Activated CD8-positive, alpha-beta T cell treated with anti-CD3 and anti-CD28 coated beads, Interleukin-2, amount 10 ng/mL, durations not matched to agents 7 days and 5 days (primary cell): ENCODE data around the gene DNPH1. TPM values are rescaled to one million over a fixed set of nuclear protein-coding genes. Genes with fewer than 3 reads are reported as not detected.

Experiments used
- ATAC-seq: fragments of 150-1000 bp; cut with Tn5 transposase; one replicate; pipeline ENCODE4 v1.10.0; 2021; ENCODE audit warnings: moderate library complexity
- CTCF ChIA-PET: fragments of 350-600 bp; sonication (Branson Sonifier 250); formaldehyde crosslinking; loops from one replicate; lab custom pipeline; 2021; ENCODE audit warnings: antibody characterized with exemption; lab: Charles Lee
- POLR2A ChIA-PET: fragments of 350-600 bp; sonication (Branson Sonifier 250); formaldehyde crosslinking; loops from one replicate; lab custom pipeline; 2021; ENCODE audit warnings: antibody characterized with exemption; lab: Charles Lee
- DNase-seq: peaks from one replicate; pipeline ENCODE4 v3.0.0-alpha.2; 2020
- H3K27ac Mint-ChIP-seq: one replicate; pipeline ENCODE4 v1.8.0; 2021; ENCODE audit warnings: mild to moderate bottlenecking, mixed read lengths
- H3K27me3 Mint-ChIP-seq: one replicate; pipeline ENCODE4 v1.8.0; 2021; ENCODE audit warnings: low read depth, mixed read lengths
- H3K36me3 Mint-ChIP-seq: one replicate; pipeline ENCODE4 v1.8.0; 2021; ENCODE audit warnings: low read depth, mixed read lengths
- H3K4me1 Mint-ChIP-seq: one replicate; pipeline ENCODE4 v1.8.0; 2021; ENCODE audit warnings: low read depth, mixed read lengths
- H3K4me3 Mint-ChIP-seq: one replicate; pipeline ENCODE4 v1.8.0; 2021; ENCODE audit warnings: mild to moderate bottlenecking, mixed read lengths
- H3K9me3 Mint-ChIP-seq: one replicate; pipeline ENCODE4 v1.8.0; 2022; ENCODE audit warnings: mixed read lengths; ENCODE audit not compliant: insufficient read depth
- total RNA-seq, 2 experiments: library from RNA; stranded (reverse); gene quantifications; one replicate each; pipeline ENCODE4 v1.2.3, GENCODE V29; 2021

DNPH1 gene
- total RNA-seq, 2 experiments from 2014 or later = 42.5 to 47.2 TPM

DNA sequence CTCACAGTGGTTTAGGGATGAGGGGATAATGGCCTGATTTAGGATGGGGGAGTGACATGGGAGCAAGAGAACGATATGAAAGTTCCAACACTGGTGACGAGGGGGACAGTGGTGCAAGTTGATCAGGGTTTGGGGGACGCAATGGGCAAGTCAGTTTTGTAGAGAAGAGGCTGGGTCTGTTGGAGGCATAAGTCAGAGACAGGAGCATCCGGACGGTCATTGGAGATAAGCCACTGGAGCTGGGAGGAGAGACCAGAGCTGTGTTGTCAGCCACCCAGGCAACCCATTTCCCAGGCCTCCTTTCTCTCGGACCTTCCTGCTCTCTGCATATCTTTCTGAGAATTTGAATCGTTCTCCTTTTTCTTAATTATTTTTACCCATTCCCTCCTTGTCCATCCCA, 9.5 kb downstream of the DNPH1 start:
- POLR2A ChIA-PET = interaction anchor here (1.4 kb wide), 1 partner anchor 11 kb away, joined by 4 read pairs; no protein-coding TSS in a partner anchor

GRCh38 chr6:43219119-43219518, 10.2 kb downstream of the DNPH1 start:
- Mint-ChIP-seq H3K4me1 (peaks cover 11% of the 10 kb centered on the region), H3K4me3 (no peak overlapping the region), H3K27me3 (no peaks in the 10 kb centered on the region), H3K9me3 (no peaks in the 10 kb centered on the region), H3K27ac (no peak overlapping the region), H3K36me3 (peaks cover 20% of the 10 kb centered on the region)
- DNase-seq (no peak), ATAC-seq (no peak)
- CTCF ChIA-PET = no interaction called here
- POLR2A ChIA-PET = interaction anchor here (1.1 to 1.4 kb wide), 2 partner anchors 11 to 20 kb away, joined by 3 to 4 read pairs; no protein-coding TSS in a partner anchor

More for the DNA sequence above, 9.5 kb downstream of the DNPH1 start:
- H3K9me3 Mint-ChIP-seq = no peaks in the 10 kb centered on the region
- no peak for DNase-seq
- H3K27ac Mint-ChIP-seq = no peak overlapping the region
- no peak overlapping the region for H3K4me3 Mint-ChIP-seq
- peaks cover 25% of the 10 kb centered on the region for H3K36me3 Mint-ChIP-seq
- CTCF ChIA-PET = interaction anchor here (1.0 kb wide), 1 partner anchor 38 kb away, joined by 3 read pairs; the partner anchor contains the start of gene CUL9
- no peaks in the 10 kb centered on the region for H3K27me3 Mint-ChIP-seq
- no peak for ATAC-seq
- H3K4me1 Mint-ChIP-seq = peaks cover 18% of the 10 kb centered on the region

- H3K27me3 Mint-ChIP-seq = no peaks in the 10 kb centered on the region
- CTCF ChIA-PET = interaction anchor here (0.8 to 2.5 kb wide), 3 partner anchors 12 to 75 kb away, joined by 3 to 7 read pairs (median 3); partner anchors contain the start of gene DNPH1
- H3K4me1 Mint-ChIP-seq = peaks cover 3% of the 10 kb centered on the region
- H3K36me3 Mint-ChIP-seq = peaks cover 16% of the 10 kb centered on the region
- H3K4me3 Mint-ChIP-seq = no peak overlapping the region
- POLR2A ChIA-PET = interaction anchor here (1.3 kb wide), 1 partner anchor 12 kb away, joined by 3 read pairs; the partner anchor contains the start of gene DNPH1
- H3K9me3 Mint-ChIP-seq = no peaks in the 10 kb centered on the region
- no peak for ATAC-seq
- DNase-seq = no peak
- no peak overlapping the region for H3K27ac Mint-ChIP-seq
Observed at GRCh38 chr6:43217351-43217750, 11.9 kb downstream of the DNPH1 start.

- Mint-ChIP-seq H3K9me3 (no peaks in the 10 kb centered on the region), H3K4me1 (no peaks in the 10 kb centered on the region), H3K36me3 (peaks cover 13% of the 10 kb centered on the region), H3K4me3 (no peak overlapping the region), H3K27ac (no peak overlapping the region), H3K27me3 (no peaks in the 10 kb centered on the region)
- CTCF ChIA-PET = interaction anchor here (2.5 kb wide), 1 partner anchor 13 kb away, joined by 7 read pairs; the partner anchor contains the start of gene DNPH1
- DNase-seq (no peak), ATAC-seq (no peak)
- POLR2A ChIA-PET = interaction anchor here (1.3 kb wide), 1 partner anchor 14 kb away, joined by 3 read pairs; no protein-coding TSS in a partner anchor
Observed at GRCh38 chr6:43216200-43216599, 13.1 kb downstream of the DNPH1 start.

GRCh38 chr6:43215066-43215465, 14.2 kb downstream of the DNPH1 start:
- POLR2A ChIA-PET = interaction anchor here (0.9 kb wide), 1 partner anchor 14 kb away, joined by 4 read pairs; no protein-coding TSS in a partner anchor
- no peak overlapping the region for H3K27ac Mint-ChIP-seq
- no peaks in the 10 kb centered on the region for H3K4me1 Mint-ChIP-seq
- no peaks in the 10 kb centered on the region for H3K9me3 Mint-ChIP-seq
- no peak for ATAC-seq
- no peaks in the 10 kb centered on the region for H3K27me3 Mint-ChIP-seq
- no peak overlapping the region for H3K4me3 Mint-ChIP-seq
- DNase-seq = no peak
- CTCF ChIA-PET = interaction anchor here (1.2 kb wide), 1 partner anchor 14 kb away, joined by 3 read pairs; the partner anchor contains the start of gene DNPH1
- H3K36me3 Mint-ChIP-seq = peaks cover 13% of the 10 kb centered on the region

- no peaks in the 10 kb centered on the region for H3K27me3 Mint-ChIP-seq
- ChIA-PET POLR2A (interaction anchor here (0.8 to 1.4 kb wide), 2 partner anchors 11 to 24 kb away, joined by 4 to 5 read pairs; no protein-coding TSS in a partner anchor), CTCF (interaction anchor here (1.0 to 1.2 kb wide), 2 partner anchors 16 to 294 kb away, joined by 4 to 6 read pairs; partner anchors contain the start of gene DNPH1)
- H3K4me3 Mint-ChIP-seq = no peak overlapping the region
- DNase-seq = no peak
- H3K36me3 Mint-ChIP-seq = peaks cover 8% of the 10 kb centered on the region
- ATAC-seq = no peak
- H3K9me3 Mint-ChIP-seq = no peaks in the 10 kb centered on the region
- no peak overlapping the region for H3K27ac Mint-ChIP-seq
- no peaks in the 10 kb centered on the region for H3K4me1 Mint-ChIP-seq
Observed at GRCh38 chr6:43213431-43213830, 15.8 kb downstream of the DNPH1 start.

- ChIA-PET CTCF (interaction anchor here (1.1 to 1.2 kb wide), 2 partner anchors 17 to 186 kb away, joined by 3 to 6 read pairs; partner anchors contain the start of gene DNPH1), POLR2A (interaction anchor here (1.4 kb wide), 1 partner anchor 12 kb away, joined by 5 read pairs; no protein-coding TSS in a partner anchor)
- Mint-ChIP-seq H3K27me3 (no peaks in the 10 kb centered on the region), H3K27ac (no peak overlapping the region), H3K9me3 (no peaks in the 10 kb centered on the region), H3K4me1 (no peaks in the 10 kb centered on the region), H3K4me3 (no peak overlapping the region), H3K36me3 (peaks cover 7% of the 10 kb centered on the region)
- DNase-seq = no peak
- no peak for ATAC-seq
Observed at GRCh38 chr6:43211955-43212354, 17.3 kb downstream of the DNPH1 start.

GRCh38 chr6:43207286-43207685, 22.0 kb downstream of the DNPH1 start:
- ATAC-seq = no peak
- Mint-ChIP-seq H3K36me3 (peaks cover 21% of the 10 kb centered on the region), H3K27me3 (no peaks in the 10 kb centered on the region), H3K9me3 (no peaks in the 10 kb centered on the region), H3K4me3 (no peak overlapping the region), H3K4me1 (no peaks in the 10 kb centered on the region), H3K27ac (no peak overlapping the region)
- no peak for DNase-seq
- CTCF ChIA-PET = no interaction called here
- POLR2A ChIA-PET = no interaction called here

DNA sequence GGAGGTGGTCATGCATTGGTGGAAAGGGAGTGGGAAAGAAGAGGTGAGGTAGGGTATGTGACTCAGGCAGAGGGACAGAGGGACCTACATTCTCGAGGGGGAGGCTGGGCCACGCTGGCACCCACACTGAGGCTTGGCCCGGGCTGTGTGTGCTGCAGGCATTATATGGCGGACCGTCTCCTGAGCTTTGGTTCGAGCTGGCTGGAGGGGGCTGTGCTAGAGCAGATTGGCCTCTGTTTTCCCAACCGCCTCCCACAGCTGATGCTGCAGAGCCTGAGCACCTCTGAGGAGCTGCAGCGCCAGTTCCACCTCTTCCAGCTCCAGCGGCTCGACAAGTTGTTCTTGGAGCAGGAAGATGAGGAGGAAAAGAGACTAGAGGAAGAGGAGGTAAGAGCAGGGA, 23.4 kb downstream of the DNPH1 start:
- ChIA-PET CTCF (no interaction called here), POLR2A (no interaction called here)
- Mint-ChIP-seq H3K4me3 (no peak overlapping the region), H3K9me3 (no peaks in the 10 kb centered on the region), H3K27me3 (no peaks in the 10 kb centered on the region), H3K36me3 (peaks cover 24% of the 10 kb centered on the region), H3K27ac (no peak overlapping the region), H3K4me1 (no peaks in the 10 kb centered on the region)
- no peak for ATAC-seq
- no peak for DNase-seq

DNA sequence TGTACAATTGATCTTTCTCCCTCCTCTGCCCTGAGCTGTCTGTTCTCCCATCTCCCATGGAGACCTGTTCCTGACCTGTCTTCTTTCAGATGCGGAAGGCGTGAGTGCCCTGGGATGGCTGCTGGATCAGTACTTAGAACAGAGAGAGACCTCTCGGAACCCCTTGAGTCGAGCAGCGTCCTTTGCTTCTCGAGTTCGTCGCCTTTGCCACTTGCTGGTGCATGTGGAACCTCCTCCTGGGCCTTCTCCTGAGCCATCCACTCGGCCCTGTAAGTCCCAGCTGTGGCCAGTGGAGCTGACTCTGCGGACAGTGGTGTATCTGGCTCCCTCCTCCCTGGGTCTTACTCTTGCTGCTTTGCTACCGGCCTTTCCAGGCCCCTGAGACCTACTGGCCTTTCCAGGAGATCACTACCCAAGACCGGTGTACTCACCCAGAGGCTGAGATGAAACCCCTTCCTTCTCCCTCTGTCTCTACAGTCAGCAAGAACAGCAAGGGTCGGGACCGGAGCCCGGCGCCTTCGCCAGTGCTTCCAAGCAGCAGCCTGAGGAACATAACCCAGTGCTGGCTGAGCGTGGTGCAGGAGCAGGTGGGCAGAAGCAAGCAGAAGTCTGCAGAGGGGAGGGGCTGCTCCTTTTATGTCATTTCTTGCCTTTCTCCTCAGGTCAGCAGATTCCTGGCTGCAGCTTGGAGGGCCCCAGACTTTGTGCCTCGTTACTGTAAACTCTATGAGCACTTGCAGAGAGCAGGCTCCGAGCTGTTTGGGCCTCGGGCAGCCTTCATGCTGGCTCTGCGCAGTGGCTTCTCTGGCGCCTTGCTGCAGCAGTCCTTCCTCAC, 24.8 kb downstream of the DNPH1 start:
- no peak for DNase-seq
- POLR2A ChIA-PET = no interaction called here
- H3K9me3 Mint-ChIP-seq = no peaks in the 10 kb centered on the region
- ATAC-seq = no peak
- no peak overlapping the region for H3K4me3 Mint-ChIP-seq
- H3K36me3 Mint-ChIP-seq = peaks cover 34% of the 10 kb centered on the region
- H3K27me3 Mint-ChIP-seq = no peaks in the 10 kb centered on the region
- H3K4me1 Mint-ChIP-seq = no peaks in the 10 kb centered on the region
- CTCF ChIA-PET = no interaction called here
- peak overlapping the region; percentile 17 for H3K27ac Mint-ChIP-seq

- no peaks in the 10 kb centered on the region for H3K9me3 Mint-ChIP-seq
- no peaks in the 10 kb centered on the region for H3K4me1 Mint-ChIP-seq
- H3K4me3 Mint-ChIP-seq = no peak overlapping the region
- no peaks in the 10 kb centered on the region for H3K27me3 Mint-ChIP-seq
- H3K27ac Mint-ChIP-seq = no peak overlapping the region
- DNase-seq = no peak
- peaks cover 35% of the 10 kb centered on the region for H3K36me3 Mint-ChIP-seq
- no peak for ATAC-seq
- CTCF ChIA-PET = no interaction called here
- POLR2A ChIA-PET = no interaction called here
Observed at GRCh38 chr6:43203718-43204095, 25.6 kb downstream of the DNPH1 start.
